Measurements from ENCODE around the gene MPST. TPM values are rescaled to one million over a fixed set of nuclear protein-coding genes. Genes with fewer than 3 reads are reported as not detected.

The MPST gene
- total and polyA plus RNA-seq, 8 donors: 46.4 to 161 (median 51.6) TPM

- Histone ChIP-seq H3K27me3 (no peaks in the 10 kb centered on the region), H3K36me3 (no peaks in the 10 kb centered on the region), H3K27ac (no peak overlapping the region), H3K4me1 (peaks cover 4 to 19% (median 16%) of the 10 kb centered on the region in 3 donors), H3K4me3 (no peak overlapping the region), H3K9me3 (no peaks in the 10 kb centered on the region)
- TF ChIP-seq, protein P1, sequence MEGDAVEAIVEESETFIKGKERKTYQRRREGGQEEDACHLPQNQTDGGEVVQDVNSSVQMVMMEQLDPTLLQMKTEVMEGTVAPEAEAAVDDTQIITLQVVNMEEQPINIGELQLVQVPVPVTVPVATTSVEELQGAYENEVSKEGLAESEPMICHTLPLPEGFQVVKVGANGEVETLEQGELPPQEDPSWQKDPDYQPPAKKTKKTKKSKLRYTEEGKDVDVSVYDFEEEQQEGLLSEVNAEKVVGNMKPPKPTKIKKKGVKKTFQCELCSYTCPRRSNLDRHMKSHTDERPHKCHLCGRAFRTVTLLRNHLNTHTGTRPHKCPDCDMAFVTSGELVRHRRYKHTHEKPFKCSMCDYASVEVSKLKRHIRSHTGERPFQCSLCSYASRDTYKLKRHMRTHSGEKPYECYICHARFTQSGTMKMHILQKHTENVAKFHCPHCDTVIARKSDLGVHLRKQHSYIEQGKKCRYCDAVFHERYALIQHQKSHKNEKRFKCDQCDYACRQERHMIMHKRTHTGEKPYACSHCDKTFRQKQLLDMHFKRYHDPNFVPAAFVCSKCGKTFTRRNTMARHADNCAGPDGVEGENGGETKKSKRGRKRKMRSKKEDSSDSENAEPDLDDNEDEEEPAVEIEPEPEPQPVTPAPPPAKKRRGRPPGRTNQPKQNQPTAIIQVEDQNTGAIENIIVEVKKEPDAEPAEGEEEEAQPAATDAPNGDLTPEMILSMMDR (IDR thresholded peaks at IDR 0.05): no peak
- WGBS, 2 donors: 75 to 83% methylated on average over 11 of the region's 11 CpGs
- FAIRE-seq (no peak), DNase-seq (no peak), ATAC-seq (no peak)
- intact Hi-C loops (cut with DNase I): no loop called here
These were observed 17.3 kb downstream of the MPST start for GRCh38 chr22:37036655-37037377.

DNA sequence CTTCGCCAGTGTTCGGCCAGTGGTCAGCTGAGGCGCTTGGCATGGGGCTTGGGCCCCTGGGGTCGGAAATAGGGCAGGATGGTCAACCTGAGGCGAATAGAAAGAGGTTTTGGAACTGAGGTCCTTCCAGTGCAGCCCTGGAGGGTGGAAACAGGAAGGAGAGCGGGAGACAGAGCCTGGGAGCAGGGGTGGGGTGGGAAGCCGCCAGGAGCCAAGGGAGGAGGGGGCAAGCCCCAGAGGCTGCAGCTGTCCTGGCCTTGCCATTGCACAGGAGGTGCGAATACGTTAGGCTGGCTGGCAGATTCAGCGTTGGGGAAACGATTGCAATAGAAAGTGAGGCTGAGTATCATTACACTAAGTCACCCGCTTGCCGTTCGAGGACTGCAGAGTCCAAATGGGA is 18.1 kb downstream of the MPST start:
- intact Hi-C loops (cut with DNase I): no loop called here
- no peaks in the 10 kb centered on the region for H3K27me3 ChIP-seq
- WGBS, 2 donors: 77 to 79% methylated on average over 14 of the region's 14 CpGs
- no peaks in the 10 kb centered on the region for H3K36me3 ChIP-seq
- DNase-seq (no peak), ATAC-seq (no peak), FAIRE-seq (no peak)
- peaks cover 0 to 13% (median 8%) of the 10 kb centered on the region in 3 donors for H3K4me1 ChIP-seq
- no peaks in the 10 kb centered on the region for H3K9me3 ChIP-seq
- TF ChIP-seq, protein P1 (IDR thresholded peaks at IDR 0.05): no peak
- no peak overlapping the region for H3K4me3 ChIP-seq
- H3K27ac ChIP-seq: no peak overlapping the region

DNA sequence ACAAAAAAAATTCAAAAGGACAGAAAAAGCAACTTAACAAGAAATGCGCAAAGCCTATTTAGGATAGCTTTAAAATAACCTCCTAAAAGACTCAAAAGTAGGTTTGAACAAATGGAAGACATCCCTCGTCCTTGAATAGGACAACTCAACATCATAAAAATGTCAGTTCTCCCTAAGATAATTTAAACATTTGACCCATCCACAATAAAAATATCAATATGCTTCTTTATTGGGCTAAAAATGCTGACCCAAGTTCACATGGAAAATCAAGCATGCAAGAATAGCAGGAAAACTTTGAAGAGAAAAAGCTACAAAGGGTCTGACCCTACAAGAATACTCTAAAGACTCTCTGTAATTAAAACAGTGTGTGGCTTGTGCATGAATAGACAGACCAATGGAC is 19.9 kb downstream of the MPST start:
- H3K27ac ChIP-seq: no peak overlapping the region
- no peaks in the 10 kb centered on the region for H3K36me3 ChIP-seq
- H3K27me3 ChIP-seq: no peaks in the 10 kb centered on the region
- WGBS, 2 donors: 81 to 90% methylated on average over 2 of the region's 2 CpGs
- H3K9me3 ChIP-seq: no peaks in the 10 kb centered on the region
- no peak overlapping the region for H3K4me3 ChIP-seq
- intact Hi-C loops (cut with DNase I): no loop called here
- peaks cover 0 to 7% (median 6%) of the 10 kb centered on the region in 3 donors for H3K4me1 ChIP-seq
- DNase-seq: no peak
- no peak for ATAC-seq
- TF ChIP-seq, protein P1 (IDR thresholded peaks at IDR 0.05): no peak
- FAIRE-seq: no peak

DNA sequence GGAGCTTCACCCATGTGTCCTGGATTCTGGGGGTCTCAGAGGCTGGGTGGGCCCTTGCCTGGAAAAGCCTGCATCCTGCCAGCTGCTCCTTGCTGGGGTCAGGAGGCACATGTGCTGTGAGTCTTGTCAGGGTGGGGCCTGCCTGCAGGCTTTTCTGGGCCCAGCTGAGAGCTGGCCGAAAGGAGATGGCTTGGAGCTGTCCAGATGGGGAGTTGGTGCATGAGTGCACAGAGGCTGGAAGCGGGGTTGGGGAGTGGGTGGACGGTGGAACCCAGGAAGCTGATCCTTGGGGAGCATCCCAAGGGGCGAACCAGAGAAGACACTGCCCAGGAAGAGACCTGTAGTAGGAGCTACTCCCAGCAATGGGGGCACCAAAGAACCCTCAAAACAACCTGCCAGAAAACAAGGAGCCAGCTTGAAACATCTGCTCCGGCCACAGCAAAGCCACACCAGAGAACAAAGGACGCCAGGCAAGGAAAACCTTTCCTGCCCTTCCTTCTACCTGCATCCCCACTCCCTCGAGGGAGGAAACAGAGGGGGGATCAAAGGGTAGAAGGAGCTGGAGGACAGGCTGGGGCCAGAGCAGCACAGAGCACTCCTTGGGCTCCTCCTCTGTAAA is 23.8 kb downstream of the MPST start:
- TF ChIP-seq, protein P1 (IDR thresholded peaks at IDR 0.05): no peak
- Histone ChIP-seq H3K27ac (peak overlapping the region in 2 of 4 donors; percentile 29 to 56), H3K27me3 (no peaks in the 10 kb centered on the region), H3K36me3 (no peaks in the 10 kb centered on the region), H3K4me1 (peaks cover 0 to 7% (median 6%) of the 10 kb centered on the region in 3 donors), H3K9me3 (no peaks in the 10 kb centered on the region), H3K4me3 (peak overlapping the region in 1 of 4 donors; percentile 10)
- DNase-seq: no peak
- intact Hi-C loops (cut with DNase I): loop anchor here in 1 of 3 donors (10.0 kb wide), 1 partner anchor 169 kb away; no protein-coding TSS in a partner anchor
- no peak for ATAC-seq
- FAIRE-seq: no peak
- WGBS, 2 donors: 70 to 71% methylated on average over 7 of the region's 7 CpGs

Data from pancreas (tissue), 10 donors.